ENCODE measurements around the gene VPS39.

GRCh38 chr15:42144841-42145375 is 63.2 kb downstream of the VPS39 start:
- TF ChIP-seq CTCF (IDR thresholded peaks at IDR 0.05; ENCODE audit: insufficient read depth, low read length, poor library complexity, severe bottlenecking) (no peak), EZH2phosphoT487 (conservative IDR thresholded peaks at IDR 0.05; ENCODE audit: low read length) (no peak)

Measured in SU-DHL-6 (cell line).